Erythroblast (primary cell): Measurements from ENCODE around the gene FMO4.
"Not testable (repeated sequence)": the region's sequence is repeated elsewhere in the genome, so short reads cannot be mapped to it uniquely, and the experiment has no call there.

ENCODE experiments used
- GATA1 ChIP-seq: IDR thresholded peaks from 2 replicates; pipeline ENCODE4 v1.6.1; 2011; ENCODE audit warnings: low read depth, mild to moderate bottlenecking, control low read depth, low read length, moderate library complexity
- POLR2A ChIP-seq: IDR thresholded peaks from 2 replicates; pipeline ENCODE4 v1.6.1; 2011; ENCODE audit warnings: mild to moderate bottlenecking, low read length

DNA sequence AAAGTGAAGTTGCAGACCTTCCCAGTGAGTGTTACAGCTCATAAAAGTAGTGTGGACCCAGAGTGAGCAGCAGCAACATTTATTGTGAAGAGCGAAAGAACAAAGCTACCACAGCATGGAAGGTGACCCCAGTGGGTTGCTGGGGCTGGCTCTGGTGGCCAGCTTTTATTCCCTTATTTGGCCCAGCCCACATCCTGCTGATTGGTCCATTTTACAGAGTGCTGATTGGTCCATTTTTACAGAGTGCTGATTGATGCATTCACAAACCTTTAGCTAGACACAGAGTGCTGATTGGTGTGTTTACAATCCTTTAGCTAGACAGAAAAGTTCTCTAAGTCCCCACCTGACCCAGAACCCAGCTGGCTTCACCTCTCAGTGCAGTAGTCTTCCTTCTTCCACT, 76.8 kb downstream of the FMO4 start:
- TF ChIP-seq POLR2A, GATA1: not testable (repeated sequence)
